ENCODE data around the gene ZNF407.

ZNF407 gene

GRCh38 chr18:75037689-75037955 lies 440.0 kb downstream of the ZNF407 start:
- Histone ChIP-seq H3K79me2 (ENCODE audit: insufficient read depth, low read length) (no peaks in the 10 kb centered on the region), H4K20me1 (ENCODE audit: low read depth, low read length) (no peaks in the 10 kb centered on the region), H3K27me3 (ENCODE audit: low read length) (no peaks in the 10 kb centered on the region), H3K9me2 (replicated peaks; ENCODE audit: insufficient read depth, low read length) (no peaks in the 10 kb centered on the region), H2AFZ (ENCODE audit: low read depth, low read length, severe bottlenecking) (no peak overlapping the region), H3K27ac (ENCODE audit: low read depth, low read length) (no peak overlapping the region), H3K9ac (ENCODE audit: low read length) (no peak overlapping the region), H3K36me3 (ENCODE audit: low read length) (no peaks in the 10 kb centered on the region), H3K4me2 (ENCODE audit: low read depth, low read length, poor library complexity, severe bottlenecking) (no peak overlapping the region), H3F3A (ENCODE audit: insufficient read depth) (no peaks in the 10 kb centered on the region), H3K9me3 (ENCODE audit: insufficient read depth, low read length) (no peaks in the 10 kb centered on the region), H3K4me3 (ENCODE audit: insufficient read depth, low read length, poor library complexity, severe bottlenecking) (no peak overlapping the region)
- TF ChIP-seq, protein P1, sequence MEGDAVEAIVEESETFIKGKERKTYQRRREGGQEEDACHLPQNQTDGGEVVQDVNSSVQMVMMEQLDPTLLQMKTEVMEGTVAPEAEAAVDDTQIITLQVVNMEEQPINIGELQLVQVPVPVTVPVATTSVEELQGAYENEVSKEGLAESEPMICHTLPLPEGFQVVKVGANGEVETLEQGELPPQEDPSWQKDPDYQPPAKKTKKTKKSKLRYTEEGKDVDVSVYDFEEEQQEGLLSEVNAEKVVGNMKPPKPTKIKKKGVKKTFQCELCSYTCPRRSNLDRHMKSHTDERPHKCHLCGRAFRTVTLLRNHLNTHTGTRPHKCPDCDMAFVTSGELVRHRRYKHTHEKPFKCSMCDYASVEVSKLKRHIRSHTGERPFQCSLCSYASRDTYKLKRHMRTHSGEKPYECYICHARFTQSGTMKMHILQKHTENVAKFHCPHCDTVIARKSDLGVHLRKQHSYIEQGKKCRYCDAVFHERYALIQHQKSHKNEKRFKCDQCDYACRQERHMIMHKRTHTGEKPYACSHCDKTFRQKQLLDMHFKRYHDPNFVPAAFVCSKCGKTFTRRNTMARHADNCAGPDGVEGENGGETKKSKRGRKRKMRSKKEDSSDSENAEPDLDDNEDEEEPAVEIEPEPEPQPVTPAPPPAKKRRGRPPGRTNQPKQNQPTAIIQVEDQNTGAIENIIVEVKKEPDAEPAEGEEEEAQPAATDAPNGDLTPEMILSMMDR (IDR thresholded peaks at IDR 0.05; ENCODE audit: insufficient read depth, low read length, poor library complexity, severe bottlenecking), result no peak
- no peak for TF ChIP-seq EZH2phosphoT487 (conservative IDR thresholded peaks at IDR 0.05; ENCODE audit: low read length)

GRCh38 chr18:75041586-75041985 lies 443.9 kb downstream of the ZNF407 start:
- Histone ChIP-seq H3K9me2 (replicated peaks; ENCODE audit: insufficient read depth, low read length) (no peaks in the 10 kb centered on the region), H3K4me3 (ENCODE audit: insufficient read depth, low read length, poor library complexity, severe bottlenecking) (no peak overlapping the region), H3K27me3 (ENCODE audit: low read length) (no peaks in the 10 kb centered on the region), H4K20me1 (ENCODE audit: low read depth, low read length) (no peaks in the 10 kb centered on the region), H3K27ac (ENCODE audit: low read depth, low read length) (no peak overlapping the region), H3K4me2 (ENCODE audit: low read depth, low read length, poor library complexity, severe bottlenecking) (no peak overlapping the region), H3K9ac (ENCODE audit: low read length) (no peak overlapping the region), H3F3A (ENCODE audit: insufficient read depth) (no peaks in the 10 kb centered on the region), H3K79me2 (ENCODE audit: insufficient read depth, low read length) (no peaks in the 10 kb centered on the region), H3K9me3 (ENCODE audit: insufficient read depth, low read length) (no peaks in the 10 kb centered on the region), H3K36me3 (ENCODE audit: low read length) (no peaks in the 10 kb centered on the region), H2AFZ (ENCODE audit: low read depth, low read length, severe bottlenecking) (no peak overlapping the region)
- TF ChIP-seq, protein P1 (IDR thresholded peaks at IDR 0.05; ENCODE audit: insufficient read depth, low read length, poor library complexity, severe bottlenecking), result no peak
- no peak for TF ChIP-seq EZH2phosphoT487 (conservative IDR thresholded peaks at IDR 0.05; ENCODE audit: low read length)

GRCh38 chr18:75043478-75043877 lies 445.8 kb downstream of the ZNF407 start:
- Histone ChIP-seq H3K9ac (ENCODE audit: low read length) (no peak overlapping the region), H2AFZ (ENCODE audit: low read depth, low read length, severe bottlenecking) (no peak overlapping the region), H3K9me3 (ENCODE audit: insufficient read depth, low read length) (no peaks in the 10 kb centered on the region), H3F3A (ENCODE audit: insufficient read depth) (no peaks in the 10 kb centered on the region), H3K79me2 (ENCODE audit: insufficient read depth, low read length) (no peaks in the 10 kb centered on the region), H3K36me3 (ENCODE audit: low read length) (no peaks in the 10 kb centered on the region), H3K9me2 (replicated peaks; ENCODE audit: insufficient read depth, low read length) (no peaks in the 10 kb centered on the region), H4K20me1 (ENCODE audit: low read depth, low read length) (no peaks in the 10 kb centered on the region), H3K4me2 (ENCODE audit: low read depth, low read length, poor library complexity, severe bottlenecking) (no peak overlapping the region), H3K4me3 (ENCODE audit: insufficient read depth, low read length, poor library complexity, severe bottlenecking) (no peak overlapping the region), H3K27me3 (ENCODE audit: low read length) (no peaks in the 10 kb centered on the region), H3K27ac (ENCODE audit: low read depth, low read length) (no peak overlapping the region)
- TF ChIP-seq, protein P1 (IDR thresholded peaks at IDR 0.05; ENCODE audit: insufficient read depth, low read length, poor library complexity, severe bottlenecking), result no peak
- no peak for TF ChIP-seq EZH2phosphoT487 (conservative IDR thresholded peaks at IDR 0.05; ENCODE audit: low read length)

DNA sequence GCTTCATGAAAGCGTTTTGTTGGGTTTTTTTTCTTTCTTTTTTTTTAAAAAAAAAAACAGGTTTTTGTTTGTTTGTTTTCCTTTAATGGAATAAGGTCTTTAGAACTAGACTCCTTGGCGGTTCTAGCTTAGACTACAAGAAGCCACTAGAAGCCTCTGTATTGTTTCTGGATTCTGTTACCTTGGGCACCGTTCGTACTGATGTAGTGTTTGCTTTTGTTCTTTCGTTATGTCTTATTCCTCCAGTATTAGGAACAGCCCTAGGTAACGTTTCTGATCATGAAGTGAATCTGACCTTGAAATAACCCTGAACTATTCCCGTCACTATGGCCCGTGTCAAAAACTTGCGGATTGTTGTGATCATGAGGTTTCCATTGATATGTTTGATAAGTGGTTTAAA lies 446.6 kb downstream of the ZNF407 start:
- TF ChIP-seq, protein P1 (IDR thresholded peaks at IDR 0.05; ENCODE audit: insufficient read depth, low read length, poor library complexity, severe bottlenecking), result no peak
- no peak for TF ChIP-seq EZH2phosphoT487 (conservative IDR thresholded peaks at IDR 0.05; ENCODE audit: low read length)
- no peak overlapping the region for H3K4me2 ChIP-seq (ENCODE audit: low read depth, low read length, poor library complexity, severe bottlenecking)
- no peak overlapping the region for H3K27ac ChIP-seq (ENCODE audit: low read depth, low read length)
- no peaks in the 10 kb centered on the region for H3K27me3 ChIP-seq (ENCODE audit: low read length)
- no peaks in the 10 kb centered on the region for H3K36me3 ChIP-seq (ENCODE audit: low read length)
- no peaks in the 10 kb centered on the region for H3K9me3 ChIP-seq (ENCODE audit: insufficient read depth, low read length)
- no peak overlapping the region for H3K9ac ChIP-seq (ENCODE audit: low read length)
- no peaks in the 10 kb centered on the region for H4K20me1 ChIP-seq (ENCODE audit: low read depth, low read length)
- H3F3A ChIP-seq (ENCODE audit: insufficient read depth), result no peaks in the 10 kb centered on the region
- H3K79me2 ChIP-seq (ENCODE audit: insufficient read depth, low read length), result no peaks in the 10 kb centered on the region
- H3K9me2 ChIP-seq (replicated peaks; ENCODE audit: insufficient read depth, low read length), result no peaks in the 10 kb centered on the region
- no peak overlapping the region for H2AFZ ChIP-seq (ENCODE audit: low read depth, low read length, severe bottlenecking)
- H3K4me3 ChIP-seq (ENCODE audit: insufficient read depth, low read length, poor library complexity, severe bottlenecking), result no peak overlapping the region
